Caco-2 (cell line): ENCODE results near the gene MTRF1. TPM values are rescaled to one million over a fixed set of nuclear protein-coding genes. Genes with fewer than 3 reads are reported as not detected.

Experiments used
- BruUV-seq: library from RNA; stranded (reverse); fragments of 400-500 nt; replicated peaks from 2 replicates; lab custom pipeline; 2021; lab: Mats Ljungman, UMichigan
- CTCF ChIA-PET: fragments of 300-600 bp; sonication (Branson Sonifier 250); formaldehyde crosslinking; loops from one replicate; lab custom pipeline; 2022; ENCODE audit warnings: antibody characterized with exemption; lab: Charles Lee
- POLR2A ChIA-PET: fragments of 300-600 bp; sonication (Branson Sonifier 250); formaldehyde crosslinking; loops from one replicate; lab custom pipeline; 2022; ENCODE audit warnings: antibody characterized with exemption; lab: Charles Lee
- DNase-seq, 2 experiments: peaks; one replicate each; pipeline versions ENCODE4 v3.0.0 to v3.0.0-alpha.2; 2020 to 2022
- H3K27me3 ChIP-seq: replicated peaks from 2 replicates; pipeline ENCODE4 v1.6.0; 2011; ENCODE audit warnings: low read length; ENCODE audit not compliant: control insufficient read depth, insufficient read depth
- H3K36me3 ChIP-seq: 2 replicates; pipeline ENCODE4 v1.5.1; 2011; ENCODE audit warnings: low read length; ENCODE audit not compliant: control insufficient read depth, insufficient read depth
- H3K4me1 ChIP-seq: fragments of 250-450 bp; sonication (Bioruptor Pico); 2 replicates; pipeline ENCODE4 v1.5.1; 2020; ENCODE audit warnings: mild to moderate bottlenecking
- H3K4me3 ChIP-seq: 2 replicates; pipeline ENCODE4 v1.5.1; 2011; ENCODE audit warnings: low read depth, mild to moderate bottlenecking, control low read depth, low read length
- H3K9me3 ChIP-seq: fragments of 250-450 bp; sonication (Bioruptor Pico); 2 replicates; pipeline ENCODE4 v1.5.1; 2020; ENCODE audit warnings: mild to moderate bottlenecking, moderate library complexity
- H3K27ac Mint-ChIP-seq: one replicate; pipeline ENCODE4 v1.8.0; 2022; ENCODE audit warnings: mixed read lengths; ENCODE audit not compliant: unreplicated experiment
- H3K27me3 Mint-ChIP-seq: one replicate; pipeline ENCODE4 v1.8.0; 2022; ENCODE audit warnings: mixed read lengths; ENCODE audit not compliant: insufficient read depth, unreplicated experiment
- H3K36me3 Mint-ChIP-seq: one replicate; pipeline ENCODE4 v1.8.0; 2022; ENCODE audit warnings: mild to moderate bottlenecking, mixed read lengths; ENCODE audit not compliant: insufficient read depth, unreplicated experiment
- H3K4me1 Mint-ChIP-seq: one replicate; pipeline ENCODE4 v1.8.0; 2022; ENCODE audit warnings: low read depth, mixed read lengths; ENCODE audit not compliant: unreplicated experiment
- H3K4me3 Mint-ChIP-seq: one replicate; pipeline ENCODE4 v1.8.0; 2022; ENCODE audit warnings: mild to moderate bottlenecking, moderate library complexity, mixed read lengths; ENCODE audit not compliant: unreplicated experiment
- H3K9me3 Mint-ChIP-seq: one replicate; pipeline ENCODE4 v1.8.0; 2022; ENCODE audit warnings: mixed read lengths; ENCODE audit not compliant: unreplicated experiment
- intact Hi-C: fragments of 100-400 bp; cut with micrococcal nuclease; formaldehyde crosslinking; loops from one replicate; pipeline ENCODE4 v1.10.0; 2022; ENCODE audit not compliant: unreplicated experiment
- total RNA-seq: library from RNA; stranded (reverse); gene quantifications from 2 replicates; pipeline ENCODE4 v1.2.3, GENCODE V29; 2022
- TF ChIP-seq, protein P1 (sequence below), 2 experiments: fragments of 200-600 bp in 1 of 2; IDR thresholded peaks; 1 replicate in 1 of 2; 2 replicates in 1 of 2; pipeline versions ENCODE4 v1.5.1 to v1.8.0; 2011 to 2022; ENCODE audit warnings: antibody characterized with exemption in 1 of 2, control low read depth in 1 of 2, inconsistent platforms in 1 of 2, low read depth in 1 of 2, low read length in 1 of 2, mild to moderate bottlenecking in 1 of 2, moderate library complexity in 1 of 2; ENCODE audit not compliant: insufficient read depth in 1 of 2, severe bottlenecking in 1 of 2, unreplicated experiment in 1 of 2

MTRF1 gene
- total RNA-seq, 1 experiment from 2014 or later = 24.7 TPM

DNA sequence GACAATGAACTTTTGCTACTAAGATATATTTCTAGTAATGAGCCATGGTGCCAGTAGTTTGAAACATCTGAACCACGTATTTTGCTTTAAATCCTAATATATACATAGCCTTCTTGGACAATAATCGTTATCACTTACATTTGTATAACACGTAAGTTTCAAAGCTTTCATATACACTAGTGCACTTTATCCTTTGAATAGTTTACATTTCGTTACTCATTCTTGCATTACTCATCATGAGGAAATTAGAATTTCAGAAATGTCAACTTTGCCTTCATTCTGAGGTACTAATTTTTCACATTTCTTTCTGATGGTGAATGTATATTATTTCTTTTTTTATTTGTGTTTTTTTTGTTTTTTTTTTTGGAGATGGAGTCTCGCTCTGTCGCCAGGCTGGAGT, 74.8 kb downstream of the MTRF1 start:
- Mint-ChIP-seq H3K4me1 (peaks cover 16% of the 10 kb centered on the region), H3K36me3 (no peaks in the 10 kb centered on the region), H3K27me3 (no peaks in the 10 kb centered on the region), H3K9me3 (peaks cover 8% of the 10 kb centered on the region), H3K4me3 (no peak overlapping the region), H3K27ac (no peak overlapping the region)
- no peaks in the 10 kb centered on the region; the same call in 1 of the 2 replicates for H3K36me3 ChIP-seq
- POLR2A ChIA-PET = no interaction called here
- H3K9me3 ChIP-seq = 0 out of 2 replicates have a peak, but pooled peaks cover 2% of the 10 kb centered on the region
- H3K27me3 ChIP-seq = no peaks in the 10 kb centered on the region
- H3K4me1 ChIP-seq = peaks cover 13% of the 10 kb centered on the region
- BruUV-seq = no TSS peak
- intact Hi-C loops = no loop called here
- TF ChIP-seq, protein P1, sequence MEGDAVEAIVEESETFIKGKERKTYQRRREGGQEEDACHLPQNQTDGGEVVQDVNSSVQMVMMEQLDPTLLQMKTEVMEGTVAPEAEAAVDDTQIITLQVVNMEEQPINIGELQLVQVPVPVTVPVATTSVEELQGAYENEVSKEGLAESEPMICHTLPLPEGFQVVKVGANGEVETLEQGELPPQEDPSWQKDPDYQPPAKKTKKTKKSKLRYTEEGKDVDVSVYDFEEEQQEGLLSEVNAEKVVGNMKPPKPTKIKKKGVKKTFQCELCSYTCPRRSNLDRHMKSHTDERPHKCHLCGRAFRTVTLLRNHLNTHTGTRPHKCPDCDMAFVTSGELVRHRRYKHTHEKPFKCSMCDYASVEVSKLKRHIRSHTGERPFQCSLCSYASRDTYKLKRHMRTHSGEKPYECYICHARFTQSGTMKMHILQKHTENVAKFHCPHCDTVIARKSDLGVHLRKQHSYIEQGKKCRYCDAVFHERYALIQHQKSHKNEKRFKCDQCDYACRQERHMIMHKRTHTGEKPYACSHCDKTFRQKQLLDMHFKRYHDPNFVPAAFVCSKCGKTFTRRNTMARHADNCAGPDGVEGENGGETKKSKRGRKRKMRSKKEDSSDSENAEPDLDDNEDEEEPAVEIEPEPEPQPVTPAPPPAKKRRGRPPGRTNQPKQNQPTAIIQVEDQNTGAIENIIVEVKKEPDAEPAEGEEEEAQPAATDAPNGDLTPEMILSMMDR (IDR thresholded peaks at IDR 0.05; ENCODE audit: insufficient read depth in 1 of 2, low read depth in 1 of 2, low read length in 1 of 2, severe bottlenecking in 1 of 2, unreplicated experiment in 1 of 2) = no peak
- no peak for DNase-seq
- CTCF ChIA-PET = no interaction called here
- no peak overlapping the region for H3K4me3 ChIP-seq

DNA sequence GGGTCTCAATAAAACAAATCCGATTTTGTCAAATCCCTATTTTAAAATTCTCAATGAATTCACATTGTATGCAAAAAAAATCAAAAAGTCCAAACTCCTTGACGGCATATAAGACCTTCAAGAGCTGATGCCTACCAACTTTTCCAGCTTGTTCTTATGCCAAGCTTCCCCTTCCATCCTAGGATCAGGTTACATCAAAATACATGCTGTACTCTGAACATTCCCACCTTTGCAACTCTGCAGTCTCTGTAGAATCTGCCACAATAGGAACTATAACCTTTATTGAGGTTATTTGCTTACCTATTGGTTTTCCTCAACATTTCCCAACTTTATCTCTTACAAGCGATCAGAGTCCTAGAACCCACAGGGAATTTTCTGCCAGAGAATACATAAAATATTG, 76.9 kb downstream of the MTRF1 start:
- TF ChIP-seq, protein P1 (IDR thresholded peaks at IDR 0.05; ENCODE audit: insufficient read depth in 1 of 2, low read depth in 1 of 2, low read length in 1 of 2, severe bottlenecking in 1 of 2, unreplicated experiment in 1 of 2) = no peak
- Mint-ChIP-seq H3K27ac (no peak overlapping the region), H3K4me1 (peaks cover 8% of the 10 kb centered on the region), H3K9me3 (no peaks in the 10 kb centered on the region), H3K36me3 (no peaks in the 10 kb centered on the region), H3K27me3 (no peaks in the 10 kb centered on the region), H3K4me3 (no peak overlapping the region)
- Histone ChIP-seq H3K36me3 (no peaks in the 10 kb centered on the region), H3K27me3 (no peaks in the 10 kb centered on the region), H3K4me3 (no peak overlapping the region), H3K4me1 (peaks cover 13% of the 10 kb centered on the region), H3K9me3 (no peaks in the 10 kb centered on the region)
- intact Hi-C loops = no loop called here
- CTCF ChIA-PET = no interaction called here
- POLR2A ChIA-PET = no interaction called here
- no TSS peak for BruUV-seq
- no peak for DNase-seq

DNA sequence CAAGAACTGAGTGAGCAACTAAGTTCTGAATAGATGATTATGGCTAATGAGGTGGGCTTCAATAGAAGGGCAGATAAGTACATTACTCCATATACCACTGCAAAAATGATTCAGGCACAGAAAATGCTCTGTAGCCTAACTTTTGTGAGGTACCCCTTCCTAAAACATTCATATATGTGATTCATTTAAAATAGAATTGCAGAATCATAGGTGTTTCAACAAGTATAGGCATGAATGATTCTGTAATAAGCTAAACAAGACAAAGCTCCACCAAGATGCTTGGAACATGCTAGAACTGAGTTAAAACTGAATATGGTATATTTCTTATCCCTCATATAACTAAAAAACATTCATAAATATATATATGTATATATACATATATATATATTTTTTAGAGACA, 81.1 kb downstream of the MTRF1 start:
- CTCF ChIA-PET = no interaction called here
- intact Hi-C loops = no loop called here
- POLR2A ChIA-PET = no interaction called here
- no peaks in the 10 kb centered on the region for H3K36me3 Mint-ChIP-seq
- no peaks in the 10 kb centered on the region for H3K9me3 Mint-ChIP-seq
- Histone ChIP-seq H3K9me3 (0 out of 2 replicates have a peak, but pooled peaks cover under 1% of the 10 kb centered on the region), H3K36me3 (no peaks in the 10 kb centered on the region), H3K27me3 (no peaks in the 10 kb centered on the region), H3K4me3 (no peak overlapping the region), H3K4me1 (no peaks in the 10 kb centered on the region)
- H3K27ac Mint-ChIP-seq = no peak overlapping the region
- H3K27me3 Mint-ChIP-seq = no peaks in the 10 kb centered on the region
- TF ChIP-seq, protein P1 (IDR thresholded peaks at IDR 0.05; ENCODE audit: insufficient read depth in 1 of 2, low read depth in 1 of 2, low read length in 1 of 2, severe bottlenecking in 1 of 2, unreplicated experiment in 1 of 2) = no peak
- DNase-seq = no peak
- no TSS peak for BruUV-seq
- H3K4me3 Mint-ChIP-seq = no peak overlapping the region
- no peaks in the 10 kb centered on the region for H3K4me1 Mint-ChIP-seq
